IPS DF 6.9 (cell line): Measurements from ENCODE around the gene PSAT1.

Source experiments
- DNase-seq: peaks from one replicate; pipeline ENCODE4 v3.0.0-alpha.2; 2013; ENCODE audit warnings: low read depth, low spot score
- H3K27ac ChIP-seq: one replicate; pipeline ENCODE4 v1.5.1; 2013; ENCODE audit warnings: low read length, control low read depth
- H3K27me3 ChIP-seq: 2 replicates; pipeline ENCODE4 v1.6.1; 2013; ENCODE audit warnings: mild to moderate bottlenecking, low read length; ENCODE audit not compliant: control insufficient read depth, insufficient read depth
- H3K36me3 ChIP-seq: 2 replicates; pipeline ENCODE4 v1.6.1; 2013; ENCODE audit warnings: low read length; ENCODE audit not compliant: control insufficient read depth, insufficient read depth
- H3K4me1 ChIP-seq: 2 replicates; pipeline ENCODE4 v1.6.1; 2013; ENCODE audit warnings: low read length; ENCODE audit not compliant: control insufficient read depth, insufficient read depth
- H3K4me3 ChIP-seq: 2 replicates; pipeline ENCODE4 v1.5.1; 2013; ENCODE audit warnings: mild to moderate bottlenecking, low read length
- H3K9me3 ChIP-seq: 2 replicates; pipeline ENCODE4 v1.6.1; 2013; ENCODE audit warnings: low read length, inconsistent platforms; ENCODE audit not compliant: control insufficient read depth, insufficient read depth
- WGBS: extraction: QIAGEN DNeasy Blood & Tissue Kit; methylation state at CpG from one replicate; pipeline ENCODE4 v1.1.7; 2013; ENCODE audit warnings: mixed read lengths, missing lambda C conversion rate; ENCODE audit not compliant: insufficient read length, insufficient coverage; 5-methylcytosine and 5-hydroxymethylcytosine counted together

PSAT1 gene

GRCh38 chr9:78316166-78316892 is 19.4 kb downstream of the PSAT1 start:
- peaks cover 42% of the 10 kb centered on the region for H3K36me3 ChIP-seq
- H3K4me1 ChIP-seq: no peaks in the 10 kb centered on the region
- no peak for DNase-seq
- no peak overlapping the region for H3K4me3 ChIP-seq
- no peaks in the 10 kb centered on the region for H3K27me3 ChIP-seq
- no peaks in the 10 kb centered on the region for H3K9me3 ChIP-seq
- no peak overlapping the region for H3K27ac ChIP-seq
- no CpG with 5 or more reads among the region's 11 CpGs for WGBS

GRCh38 chr9:78319197-78320029 is 22.5 kb downstream of the PSAT1 start:
- no peaks in the 10 kb centered on the region for H3K9me3 ChIP-seq
- no CpG with 5 or more reads among the region's 6 CpGs for WGBS
- H3K27me3 ChIP-seq: no peaks in the 10 kb centered on the region
- DNase-seq: no peak
- H3K27ac ChIP-seq: no peak overlapping the region
- H3K36me3 ChIP-seq: peaks cover 51% of the 10 kb centered on the region; the same call in 1 of the 2 replicates
- H3K4me1 ChIP-seq: no peaks in the 10 kb centered on the region
- H3K4me3 ChIP-seq: no peak overlapping the region

GRCh38 chr9:78320030-78320693 is 23.2 kb downstream of the PSAT1 start:
- no peak overlapping the region for H3K27ac ChIP-seq
- H3K36me3 ChIP-seq: peaks cover 46% of the 10 kb centered on the region; the same call in 1 of the 2 replicates
- H3K9me3 ChIP-seq: no peaks in the 10 kb centered on the region
- H3K27me3 ChIP-seq: no peaks in the 10 kb centered on the region
- H3K4me3 ChIP-seq: no peak overlapping the region
- no peak for DNase-seq
- 100% methylated on average over 1 of the region's 4 CpGs for WGBS
- H3K4me1 ChIP-seq: no peaks in the 10 kb centered on the region

GRCh38 chr9:78320875-78321496 is 24.1 kb downstream of the PSAT1 start:
- H3K4me1 ChIP-seq: no peaks in the 10 kb centered on the region
- WGBS: no CpG with 5 or more reads among the region's 4 CpGs
- H3K4me3 ChIP-seq: no peak overlapping the region
- no peaks in the 10 kb centered on the region for H3K9me3 ChIP-seq
- H3K27ac ChIP-seq: no peak overlapping the region
- H3K27me3 ChIP-seq: no peaks in the 10 kb centered on the region
- peaks cover 46% of the 10 kb centered on the region; the same call in 1 of the 2 replicates for H3K36me3 ChIP-seq
- DNase-seq: no peak

GRCh38 chr9:78321505-78321904 is 24.6 kb downstream of the PSAT1 start:
- Histone ChIP-seq H3K36me3 (peaks cover 41% of the 10 kb centered on the region; the same call in 1 of the 2 replicates), H3K4me1 (no peaks in the 10 kb centered on the region), H3K4me3 (no peak overlapping the region), H3K27me3 (no peaks in the 10 kb centered on the region), H3K9me3 (no peaks in the 10 kb centered on the region), H3K27ac (no peak overlapping the region)
- no CpG with 5 or more reads among the region's 7 CpGs for WGBS
- DNase-seq: no peak

- DNase-seq: no peak
- Histone ChIP-seq H3K9me3 (no peaks in the 10 kb centered on the region), H3K4me3 (no peak overlapping the region), H3K36me3 (peaks cover 29% of the 10 kb centered on the region; the same call in 1 of the 2 replicates), H3K27me3 (no peaks in the 10 kb centered on the region), H3K27ac (no peak overlapping the region), H3K4me1 (no peaks in the 10 kb centered on the region)
- WGBS: no CpG with 5 or more reads among the region's 10 CpGs
These were observed 27.2 kb downstream of the PSAT1 start for GRCh38 chr9:78324068-78324650.

GRCh38 chr9:78324682-78325081 is 27.8 kb downstream of the PSAT1 start:
- peaks cover 25% of the 10 kb centered on the region; the same call in 1 of the 2 replicates for H3K36me3 ChIP-seq
- WGBS: no CpG with 5 or more reads among the region's 8 CpGs
- no peak overlapping the region for H3K27ac ChIP-seq
- no peaks in the 10 kb centered on the region for H3K4me1 ChIP-seq
- H3K4me3 ChIP-seq: no peak overlapping the region
- no peaks in the 10 kb centered on the region for H3K27me3 ChIP-seq
- no peak for DNase-seq
- no peaks in the 10 kb centered on the region for H3K9me3 ChIP-seq

- H3K27me3 ChIP-seq: no peaks in the 10 kb centered on the region
- H3K27ac ChIP-seq: no peak overlapping the region
- no peaks in the 10 kb centered on the region for H3K4me1 ChIP-seq
- WGBS: no CpG with 5 or more reads among the region's 6 CpGs
- no peaks in the 10 kb centered on the region for H3K9me3 ChIP-seq
- no peak for DNase-seq
- no peak overlapping the region for H3K4me3 ChIP-seq
- peaks cover 18% of the 10 kb centered on the region; the same call in 1 of the 2 replicates for H3K36me3 ChIP-seq
These were observed 28.4 kb downstream of the PSAT1 start for GRCh38 chr9:78325343-78325742.

- no peak overlapping the region for H3K27ac ChIP-seq
- H3K4me3 ChIP-seq: no peak overlapping the region
- peaks cover 17% of the 10 kb centered on the region; the same call in 1 of the 2 replicates for H3K36me3 ChIP-seq
These were observed 29.0 kb downstream of the PSAT1 start for GRCh38 chr9:78325846-78326360.

More at GRCh38 chr9:78325846-78326360, 29.0 kb downstream of the PSAT1 start:
- H3K27me3 ChIP-seq: no peaks in the 10 kb centered on the region
- no peaks in the 10 kb centered on the region for H3K9me3 ChIP-seq
- no peaks in the 10 kb centered on the region for H3K4me1 ChIP-seq
- no CpG with 5 or more reads among the region's 5 CpGs for WGBS
- DNase-seq: no peak
